ENCODE data around the gene PACSIN3.

GRCh38 chr11:47155879-47156278, 30.4 kb downstream of the PACSIN3 start:
- TF ChIP-seq POLR2A (IDR thresholded peaks at IDR 0.05) (no peak), CTCF (IDR thresholded peaks at IDR 0.05) (no peak), EP300 (IDR thresholded peaks at IDR 0.05; ENCODE audit: low read depth) (no peak)

Data from transverse colon (tissue), 3 donors.